Mesodermal cell (in vitro differentiated cells): ENCODE data around the gene SEC24C.

Experiments used
- H3K27ac ChIP-seq: 2 replicates; pipeline ENCODE4 v1.7.0; 2013; ENCODE audit warnings: mild to moderate bottlenecking, low read depth, low read length, moderate library complexity; ENCODE audit not compliant: severe bottlenecking
- H3K36me3 ChIP-seq: 2 replicates; pipeline ENCODE4 v1.7.1; 2013; ENCODE audit warnings: mild to moderate bottlenecking, low read length, moderate library complexity; ENCODE audit not compliant: control insufficient read depth, insufficient read depth
- H3K4me1 ChIP-seq: one replicate; pipeline ENCODE4 v1.7.1; 2013; ENCODE audit warnings: mild to moderate bottlenecking, low read length; ENCODE audit not compliant: insufficient read depth, control insufficient read depth, poor library complexity, severe bottlenecking
- H3K4me3 ChIP-seq: 2 replicates; pipeline ENCODE4 v1.7.0; 2013; ENCODE audit warnings: low read length, control low read depth, mild to moderate bottlenecking; ENCODE audit not compliant: insufficient read depth, poor library complexity, severe bottlenecking; ENCODE audit errors: extremely low read depth
- H3K9me3 ChIP-seq: 2 replicates; pipeline ENCODE4 v1.7.1; 2013; ENCODE audit warnings: mild to moderate bottlenecking, low read length, moderate library complexity; ENCODE audit not compliant: control insufficient read depth
- WGBS, 2 experiments: methylation state at CpG; one replicate each; pipeline ENCODE4 v1.1.5; 2013; ENCODE audit warnings: missing lambda C conversion rate in 2 of 2; ENCODE audit not compliant: insufficient coverage in 2 of 2; 5-methylcytosine and 5-hydroxymethylcytosine counted together

SEC24C gene

DNA sequence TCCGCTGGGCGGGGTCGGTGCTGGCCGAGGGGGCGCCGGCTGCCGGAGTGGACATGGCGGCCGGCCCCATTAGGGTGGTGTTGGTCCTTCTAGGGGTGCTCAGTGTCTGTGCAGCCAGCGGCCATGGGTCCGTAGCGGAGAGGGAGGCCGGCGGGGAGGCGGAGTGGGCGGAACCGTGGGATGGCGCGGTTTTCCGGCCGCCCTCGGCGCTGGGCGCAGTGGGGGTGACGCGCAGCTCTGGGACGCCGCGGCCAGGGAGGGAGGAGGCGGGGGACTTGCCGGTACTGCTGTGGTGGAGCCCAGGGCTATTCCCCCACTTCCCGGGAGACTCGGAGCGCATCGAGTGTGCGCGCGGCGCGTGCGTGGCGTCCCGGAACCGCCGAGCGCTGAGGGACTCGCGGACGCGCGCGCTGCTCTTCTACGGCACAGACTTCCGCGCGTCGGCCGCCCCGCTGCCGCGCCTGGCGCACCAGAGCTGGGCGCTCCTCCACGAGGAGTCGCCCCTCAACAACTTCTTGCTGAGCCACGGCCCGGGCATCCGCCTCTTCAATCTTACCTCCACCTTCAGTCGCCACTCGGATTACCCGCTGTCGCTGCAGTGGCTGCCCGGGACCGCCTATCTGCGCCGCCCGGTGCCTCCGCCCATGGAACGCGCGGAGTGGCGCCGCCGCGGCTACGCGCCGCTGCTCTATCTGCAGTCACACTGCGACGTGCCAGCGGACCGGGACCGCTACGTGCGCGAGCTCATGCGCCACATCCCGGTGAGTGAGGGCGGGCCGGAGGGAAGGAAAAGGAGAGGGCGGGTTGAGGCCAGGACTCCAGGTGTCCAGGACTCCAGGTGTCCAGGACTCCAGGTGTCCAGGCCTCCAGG, 28.3 kb downstream of the SEC24C start:
- Histone ChIP-seq H3K27ac (peak overlapping the region; percentile 86), H3K36me3 (peaks cover 83% of the 10 kb centered on the region), H3K9me3 (no peaks in the 10 kb centered on the region), H3K4me3 (peak overlapping the region; percentile 67), H3K4me1 (peaks cover 14% of the 10 kb centered on the region)
- WGBS, 2 experiments, result 0% methylated on average over 49 to 92 of the region's 101 CpGs

DNA sequence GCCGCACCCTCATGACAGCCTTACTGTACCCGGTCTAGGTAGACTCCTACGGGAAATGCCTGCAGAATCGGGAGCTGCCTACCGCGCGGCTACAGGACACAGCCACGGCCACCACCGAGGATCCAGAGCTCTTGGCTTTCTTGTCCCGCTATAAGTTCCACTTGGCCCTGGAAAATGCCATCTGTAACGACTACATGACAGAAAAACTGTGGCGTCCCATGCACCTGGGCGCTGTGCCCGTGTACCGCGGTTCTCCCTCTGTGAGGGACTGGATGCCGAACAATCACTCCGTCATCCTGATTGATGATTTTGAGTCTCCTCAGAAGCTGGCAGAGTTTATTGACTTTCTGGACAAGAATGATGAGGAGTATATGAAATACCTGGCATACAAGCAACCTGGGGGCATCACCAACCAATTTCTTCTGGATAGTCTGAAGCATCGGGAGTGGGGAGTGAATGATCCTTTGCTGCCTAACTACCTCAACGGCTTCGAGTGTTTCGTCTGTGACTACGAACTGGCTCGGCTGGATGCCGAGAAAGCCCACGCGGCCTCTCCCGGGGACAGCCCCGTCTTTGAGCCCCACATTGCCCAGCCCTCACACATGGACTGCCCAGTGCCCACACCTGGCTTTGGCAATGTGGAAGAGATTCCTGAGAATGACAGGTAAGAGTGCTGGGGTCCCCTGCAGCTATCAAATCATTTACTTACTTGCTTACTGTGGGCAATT, 29.1 kb downstream of the SEC24C start:
- Histone ChIP-seq H3K4me1 (peaks cover 14% of the 10 kb centered on the region), H3K36me3 (peaks cover 83% of the 10 kb centered on the region), H3K4me3 (peak overlapping the region; percentile 67), H3K9me3 (no peaks in the 10 kb centered on the region), H3K27ac (peak overlapping the region; percentile 86)
- 22 to 23% methylated on average over 25 to 29 of the region's 29 CpGs for WGBS, 2 experiments

DNA sequence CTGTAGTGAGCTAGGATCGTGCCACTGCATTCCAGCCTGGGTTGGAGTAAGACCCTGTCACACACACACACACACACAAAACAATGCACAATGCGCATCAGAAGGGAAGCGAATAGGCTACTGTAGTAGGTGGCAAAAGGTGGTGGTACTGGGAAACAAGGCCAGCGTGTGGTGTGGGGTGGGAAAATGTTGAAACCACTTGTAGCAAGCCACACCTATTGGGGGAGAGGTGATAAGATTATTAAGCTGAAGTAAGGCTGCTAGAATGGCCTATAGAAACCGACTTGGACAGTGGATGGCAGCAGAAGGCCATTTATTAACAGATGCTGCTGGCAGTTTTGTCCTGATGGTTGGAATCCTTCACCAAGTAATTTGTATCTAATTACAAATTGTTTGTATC, 30.5 kb downstream of the SEC24C start:
- peak overlapping the region; percentile 67 for H3K4me3 ChIP-seq
- 67 to 89% methylated on average over 1 of the region's 5 CpGs for WGBS, 2 experiments
- no peak overlapping the region for H3K27ac ChIP-seq
- peaks cover 83% of the 10 kb centered on the region for H3K36me3 ChIP-seq
- H3K9me3 ChIP-seq, result no peaks in the 10 kb centered on the region
- H3K4me1 ChIP-seq, result peaks cover 14% of the 10 kb centered on the region

- Histone ChIP-seq H3K36me3 (peaks cover 76% of the 10 kb centered on the region), H3K4me3 (no peak overlapping the region), H3K9me3 (no peaks in the 10 kb centered on the region), H3K27ac (no peak overlapping the region), H3K4me1 (peaks cover 25% of the 10 kb centered on the region)
- WGBS, 2 experiments, result 100% methylated on average over 2 to 3 of the region's 5 CpGs
Observed at GRCh38 chr10:73779018-73779417, 34.8 kb downstream of the SEC24C start.

DNA sequence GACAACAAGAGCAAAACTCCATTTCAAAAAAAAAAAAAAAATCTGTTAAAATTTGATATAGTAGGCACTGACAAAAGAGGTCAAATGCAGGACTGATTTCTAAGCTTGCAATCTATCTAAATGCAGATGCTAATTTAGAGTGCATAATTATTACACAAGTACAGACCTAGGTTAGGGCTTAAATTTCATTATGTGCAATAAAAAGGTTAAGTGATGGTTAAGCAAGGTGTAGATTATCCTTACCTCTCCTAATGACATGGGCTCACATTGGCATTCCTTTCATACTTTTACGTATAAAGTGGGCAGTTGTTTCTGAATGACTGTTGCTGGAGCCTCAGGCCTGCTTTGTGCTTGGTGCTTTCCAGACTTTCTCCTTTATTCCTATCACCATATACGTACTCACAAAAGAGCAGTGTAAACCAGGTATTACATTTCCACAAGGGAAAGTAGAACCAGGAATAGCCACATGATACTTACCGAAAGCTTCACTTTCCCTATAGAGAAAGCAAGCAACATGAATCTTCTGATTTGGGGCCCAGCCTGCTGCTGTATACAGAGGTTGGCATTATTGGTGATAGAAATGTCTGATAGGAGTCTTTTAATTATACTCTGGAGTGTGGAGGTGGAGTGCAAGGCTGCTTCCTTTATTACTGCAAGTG, 35.5 kb downstream of the SEC24C start:
- peaks cover 69% of the 10 kb centered on the region for H3K36me3 ChIP-seq
- WGBS, 2 experiments, result 86 to 100% methylated on average over 1 to 2 of the region's 3 CpGs
- peaks cover 22% of the 10 kb centered on the region for H3K4me1 ChIP-seq
- no peaks in the 10 kb centered on the region for H3K9me3 ChIP-seq
- no peak overlapping the region for H3K27ac ChIP-seq
- H3K4me3 ChIP-seq, result no peak overlapping the region

- Histone ChIP-seq H3K4me3 (peak overlapping the region; percentile 91), H3K27ac (no peak overlapping the region), H3K9me3 (no peaks in the 10 kb centered on the region), H3K4me1 (peaks cover 17% of the 10 kb centered on the region), H3K36me3 (peaks cover 63% of the 10 kb centered on the region)
- 100% methylated on average over 1 to 3 of the region's 5 CpGs for WGBS, 2 experiments
Observed at GRCh38 chr10:73780301-73780700, 36.1 kb downstream of the SEC24C start.

- H3K36me3 ChIP-seq, result peaks cover 57% of the 10 kb centered on the region
- H3K9me3 ChIP-seq, result no peaks in the 10 kb centered on the region
- peak overlapping the region; percentile 91 for H3K4me3 ChIP-seq
- H3K27ac ChIP-seq, result peak overlapping the region; percentile 86
- H3K4me1 ChIP-seq, result peaks cover 17% of the 10 kb centered on the region
- WGBS, 2 experiments, result 53 to 55% methylated on average over 10 to 11 of the region's 11 CpGs
Observed at GRCh38 chr10:73780966-73781365, 36.8 kb downstream of the SEC24C start.

DNA sequence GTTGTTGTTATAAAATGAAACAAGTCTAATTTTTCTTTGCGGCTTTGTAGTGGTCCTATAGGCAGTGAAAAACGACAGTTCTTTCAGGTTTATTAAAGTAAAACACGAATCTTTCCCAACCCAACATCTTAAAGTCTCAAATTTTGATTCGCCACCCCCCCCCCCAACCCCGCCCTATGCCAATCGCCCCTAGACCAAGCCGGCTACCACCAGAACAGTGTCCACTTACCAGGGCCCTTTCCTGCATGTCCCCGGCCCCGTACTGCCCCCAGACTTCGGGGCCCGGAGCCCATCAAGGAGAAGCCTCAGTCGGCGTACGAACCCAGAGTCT, 37.3 kb downstream of the SEC24C start:
- 0% methylated on average over 10 of the region's 14 CpGs for WGBS, 2 experiments
- Histone ChIP-seq H3K36me3 (peaks cover 53% of the 10 kb centered on the region), H3K4me3 (peak overlapping the region; percentile 91), H3K27ac (peak overlapping the region; percentile 86), H3K4me1 (peaks cover 17% of the 10 kb centered on the region), H3K9me3 (no peaks in the 10 kb centered on the region)

DNA sequence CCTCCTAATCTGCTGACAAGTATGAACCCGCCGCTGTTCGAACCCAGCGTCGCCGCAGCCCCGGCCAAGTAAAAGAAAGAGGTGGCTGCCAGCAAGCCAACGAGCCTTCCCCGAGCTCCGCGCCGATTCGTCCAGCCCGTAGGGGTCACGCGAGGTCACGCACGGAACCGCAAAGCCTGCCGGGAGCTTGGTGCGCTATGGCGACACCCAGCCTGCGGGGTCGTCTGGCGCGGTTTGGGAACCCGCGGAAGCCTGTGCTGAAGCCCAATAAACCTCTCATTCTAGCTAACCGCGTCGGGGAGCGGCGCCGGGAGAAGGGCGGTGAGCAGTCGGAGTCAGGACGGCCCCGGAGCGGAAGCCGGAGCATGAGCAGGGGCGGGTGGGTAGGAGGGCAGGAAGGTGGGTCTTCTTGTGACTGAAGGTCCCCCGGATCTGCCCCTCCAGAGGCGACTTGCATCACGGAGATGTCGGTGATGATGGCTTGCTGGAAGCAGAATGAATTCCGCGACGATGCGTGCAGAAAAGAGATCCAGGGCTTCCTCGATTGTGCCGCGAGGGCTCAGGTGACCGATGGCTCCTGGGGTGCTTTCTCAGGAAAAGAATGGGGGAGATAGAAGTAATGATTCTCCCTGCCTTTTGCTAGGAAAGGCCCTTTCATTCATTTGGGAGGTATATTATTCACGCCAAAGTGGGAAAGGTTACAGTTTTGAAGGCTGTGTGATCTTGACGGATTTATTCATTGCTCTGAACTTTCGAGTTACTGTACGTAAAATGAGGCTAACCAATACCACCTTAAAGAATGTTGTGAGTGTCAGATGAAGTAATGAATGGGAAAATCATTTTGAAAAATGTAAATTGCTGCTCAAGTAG, 37.9 kb downstream of the SEC24C start, which contains the start of gene CHCHD1:
TSS of gene CHCHD1 (plus strand) at position 170 of the 870 bp plus-strand sequence. CDS start at position 198, 28 bp downstream.
- H3K4me3 ChIP-seq, result peak within 1 kb of the TSS; percentile 91
- H3K36me3 ChIP-seq, result peaks cover 49% of the 10 kb centered on the region
- H3K9me3 ChIP-seq, result no peaks in the 10 kb centered on the region
- peak within 1 kb of the TSS; percentile 86 for H3K27ac ChIP-seq
- H3K4me1 ChIP-seq, result peaks cover 17% of the 10 kb centered on the region
- 0% methylated on average over 42 to 51 of the region's 57 CpGs for WGBS, 2 experiments

DNA sequence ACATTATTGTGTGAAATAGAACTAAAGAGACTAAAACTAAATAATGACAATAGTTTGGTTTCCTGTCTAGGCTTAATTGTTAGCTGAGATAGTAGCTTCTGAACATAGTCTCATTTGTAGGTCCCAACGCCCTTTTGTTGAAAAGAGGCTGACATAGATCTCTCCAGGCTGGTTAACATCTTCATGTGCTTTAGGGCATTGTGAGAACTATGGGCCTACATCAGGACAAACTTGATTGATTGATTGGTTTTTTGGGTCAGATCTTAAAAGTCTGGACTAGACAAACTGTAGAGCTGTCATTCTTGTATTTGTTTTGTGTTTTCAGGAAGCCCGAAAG, 38.5 kb downstream of the SEC24C start:
- Histone ChIP-seq H3K4me1 (peaks cover 17% of the 10 kb centered on the region), H3K4me3 (peak overlapping the region; percentile 91), H3K27ac (no peak overlapping the region), H3K9me3 (no peaks in the 10 kb centered on the region), H3K36me3 (peaks cover 45% of the 10 kb centered on the region)
- WGBS, 2 experiments, result 54 to 62% methylated on average over 2 of the region's 2 CpGs
